ENCODE data around the gene SUPT3H. TPM values are rescaled to one million over a fixed set of nuclear protein-coding genes. Genes with fewer than 3 reads are reported as not detected.
"Not testable (repeated sequence)": the region's sequence is repeated elsewhere in the genome, so short reads cannot be mapped to it uniquely, and the experiment has no call there.

Gene SUPT3H
- total and polyA plus RNA-seq, 12 donors: 2.1 to 6.2 (median 3.5) TPM

DNA sequence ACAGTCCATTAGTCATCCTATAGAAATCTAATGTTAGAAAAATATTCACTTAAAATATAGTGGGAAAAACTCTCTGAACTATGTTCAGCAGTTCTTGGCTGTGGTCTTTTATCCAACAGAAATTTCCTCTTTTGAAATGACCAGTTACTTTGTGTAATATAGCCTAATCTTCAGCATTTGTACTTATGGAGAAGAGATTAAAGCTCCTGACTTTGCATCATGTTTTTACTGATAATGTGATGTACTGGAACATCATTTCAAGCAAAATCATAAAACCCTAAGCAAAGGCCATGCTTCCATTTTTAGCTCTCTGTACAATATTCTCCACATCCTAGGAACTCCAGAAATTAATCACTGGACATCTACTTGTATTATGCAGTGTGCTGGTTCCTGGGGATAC, 480.4 kb downstream of the SUPT3H start:
- no peaks in the 10 kb centered on the region for H3K27me3 ChIP-seq
- TF ChIP-seq, protein P1, sequence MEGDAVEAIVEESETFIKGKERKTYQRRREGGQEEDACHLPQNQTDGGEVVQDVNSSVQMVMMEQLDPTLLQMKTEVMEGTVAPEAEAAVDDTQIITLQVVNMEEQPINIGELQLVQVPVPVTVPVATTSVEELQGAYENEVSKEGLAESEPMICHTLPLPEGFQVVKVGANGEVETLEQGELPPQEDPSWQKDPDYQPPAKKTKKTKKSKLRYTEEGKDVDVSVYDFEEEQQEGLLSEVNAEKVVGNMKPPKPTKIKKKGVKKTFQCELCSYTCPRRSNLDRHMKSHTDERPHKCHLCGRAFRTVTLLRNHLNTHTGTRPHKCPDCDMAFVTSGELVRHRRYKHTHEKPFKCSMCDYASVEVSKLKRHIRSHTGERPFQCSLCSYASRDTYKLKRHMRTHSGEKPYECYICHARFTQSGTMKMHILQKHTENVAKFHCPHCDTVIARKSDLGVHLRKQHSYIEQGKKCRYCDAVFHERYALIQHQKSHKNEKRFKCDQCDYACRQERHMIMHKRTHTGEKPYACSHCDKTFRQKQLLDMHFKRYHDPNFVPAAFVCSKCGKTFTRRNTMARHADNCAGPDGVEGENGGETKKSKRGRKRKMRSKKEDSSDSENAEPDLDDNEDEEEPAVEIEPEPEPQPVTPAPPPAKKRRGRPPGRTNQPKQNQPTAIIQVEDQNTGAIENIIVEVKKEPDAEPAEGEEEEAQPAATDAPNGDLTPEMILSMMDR (IDR thresholded peaks at IDR 0.05): no peak
- DNase-seq (no peak), ATAC-seq (no peak)
- peaks cover 0 to 23% (median 0%) of the 10 kb centered on the region in 11 donors for H3K9me3 ChIP-seq
- intact Hi-C loops (cut with DNase I): no loop called here
- no peaks in the 10 kb centered on the region for H3K36me3 ChIP-seq
- peaks cover 0 to 8% (median 0%) of the 10 kb centered on the region in 9 donors for H3K4me1 ChIP-seq
- H3K4me3 ChIP-seq: no peak overlapping the region
- peak overlapping the region in 1 of 10 donors; percentile 8 for H3K27ac ChIP-seq

DNA sequence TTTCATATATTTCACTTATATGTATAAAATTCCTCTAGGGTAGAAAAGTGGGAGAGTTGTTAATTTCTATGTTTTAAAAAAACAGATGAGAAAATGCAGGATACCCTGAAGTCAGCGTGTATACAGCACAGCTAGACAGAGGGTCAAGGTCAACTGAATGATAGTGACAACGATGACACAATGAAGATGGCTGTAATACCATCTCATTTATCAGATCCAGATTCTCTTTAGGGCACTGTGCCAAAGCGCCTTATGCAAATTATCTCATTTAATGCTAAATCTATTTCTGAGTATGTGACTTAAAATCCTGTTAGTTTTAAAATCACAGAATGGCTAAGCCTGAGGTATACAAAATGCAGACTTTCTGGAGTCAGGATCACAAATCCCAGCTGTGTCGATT, 481.0 kb downstream of the SUPT3H start:
- H3K27me3 ChIP-seq: no peaks in the 10 kb centered on the region
- ATAC-seq (no peak), DNase-seq (no peak)
- TF ChIP-seq, protein P1 (IDR thresholded peaks at IDR 0.05): no peak
- H3K36me3 ChIP-seq: no peaks in the 10 kb centered on the region
- H3K4me1 ChIP-seq: peaks cover 0 to 11% (median 0%) of the 10 kb centered on the region in 9 donors
- WGBS, 2 donors: 66 to 73% methylated on average over 4 of the region's 4 CpGs
- intact Hi-C loops (cut with DNase I): no loop called here
- no peak overlapping the region for H3K4me3 ChIP-seq
- H3K27ac ChIP-seq: no peak overlapping the region
- H3K9me3 ChIP-seq: peaks cover 0 to 19% (median 0%) of the 10 kb centered on the region in 11 donors

GRCh38 chr6:44892579-44892978, 485.2 kb downstream of the SUPT3H start:
- peak in 4 of 8 donors; percentile 47 to 89 (median 76) for ATAC-seq

DNA sequence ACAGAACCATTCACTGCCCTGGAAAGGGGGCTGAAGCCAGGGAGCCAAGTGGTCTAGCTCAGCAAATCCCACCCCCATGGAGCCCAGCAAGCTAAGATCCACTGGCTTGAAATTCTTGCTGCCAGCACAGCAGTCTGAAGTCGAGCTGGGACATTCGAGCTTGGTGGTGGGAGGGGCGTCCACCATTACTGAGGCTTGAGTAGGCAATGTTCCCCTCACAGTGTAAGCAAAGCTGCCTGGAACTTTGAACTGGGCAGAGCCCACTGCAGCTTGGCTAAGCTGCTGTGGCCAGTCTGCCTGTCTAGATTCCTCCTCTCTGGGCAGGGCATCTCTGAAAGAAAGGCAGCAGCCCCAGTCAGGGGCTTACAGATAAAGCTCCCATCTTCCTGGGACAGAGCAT, 498.7 kb downstream of the SUPT3H start:
- H3K4me1 ChIP-seq; intact Hi-C loops (cut with DNase I); H3K36me3 ChIP-seq; H3K4me3 ChIP-seq; ATAC-seq; H3K27ac ChIP-seq; H3K27me3 ChIP-seq; DNase-seq: not testable (repeated sequence)
- WGBS, 2 donors: 78 to 83% methylated on average over 3 of the region's 3 CpGs
- peaks cover 0 to 25% (median 0%) of the 10 kb centered on the region in 11 donors for H3K9me3 ChIP-seq

More at GRCh38 chr6:44892579-44892978, 485.2 kb downstream of the SUPT3H start:
- peaks cover 0 to 12% (median 0%) of the 10 kb centered on the region in 11 donors for H3K9me3 ChIP-seq
- H3K4me1 ChIP-seq: peaks cover 0 to 11% (median 0%) of the 10 kb centered on the region in 9 donors
- no peak overlapping the region for H3K27ac ChIP-seq
- H3K36me3 ChIP-seq: no peaks in the 10 kb centered on the region
- intact Hi-C loops (cut with DNase I): no loop called here
- H3K4me3 ChIP-seq: no peak overlapping the region
- TF ChIP-seq, protein P1 (IDR thresholded peaks at IDR 0.05): no peak
- DNase-seq: no peak
- H3K27me3 ChIP-seq: no peaks in the 10 kb centered on the region

DNA sequence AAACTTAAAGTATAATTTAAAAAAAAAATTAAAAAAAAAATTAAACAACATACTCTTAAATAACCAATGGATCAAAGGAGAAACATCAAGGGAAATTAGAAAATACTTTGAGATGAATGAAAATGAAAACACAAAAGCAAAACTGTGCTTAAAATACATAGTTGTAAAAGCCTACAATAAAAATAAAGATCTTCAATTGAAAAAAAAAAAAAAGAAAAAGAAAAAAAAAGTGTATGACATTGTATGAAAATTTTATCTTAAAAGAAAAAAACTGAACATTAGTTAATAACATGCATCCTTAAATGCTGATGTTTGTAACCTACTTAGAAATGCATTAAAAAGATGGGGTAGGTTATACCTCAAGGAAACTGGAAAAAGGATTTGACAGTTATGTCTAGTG, 501.1 kb downstream of the SUPT3H start:
- ATAC-seq; H3K9me3 ChIP-seq; H3K36me3 ChIP-seq; H3K27ac ChIP-seq; intact Hi-C loops (cut with DNase I); H3K27me3 ChIP-seq; H3K4me1 ChIP-seq; H3K4me3 ChIP-seq; DNase-seq: not testable (repeated sequence)

Data from heart right ventricle (tissue), 16 donors.